ENCODE results near the gene ABHD10.

Gene ABHD10

DNA sequence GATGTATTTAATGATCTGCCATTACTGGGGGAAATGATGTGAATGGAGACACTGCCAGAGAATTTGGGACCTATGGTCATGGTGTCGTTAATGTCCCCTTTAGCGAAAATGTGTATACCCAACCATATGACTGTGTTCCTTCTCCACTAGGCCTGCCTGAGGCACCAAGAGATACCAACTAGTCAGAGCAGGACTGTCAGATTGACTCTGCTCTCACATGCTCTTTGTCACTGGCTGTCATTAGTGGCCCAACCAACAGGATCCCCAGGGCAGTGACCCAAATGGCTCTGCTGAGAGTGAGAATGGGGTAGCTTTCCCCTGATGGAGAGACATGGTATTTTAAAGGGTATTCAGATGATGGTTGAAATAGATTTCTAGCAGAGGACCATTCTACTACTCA lies 22.7 kb downstream of the ABHD10 start:
- DNase-seq (ENCODE audit: low read depth): no peak

DNA sequence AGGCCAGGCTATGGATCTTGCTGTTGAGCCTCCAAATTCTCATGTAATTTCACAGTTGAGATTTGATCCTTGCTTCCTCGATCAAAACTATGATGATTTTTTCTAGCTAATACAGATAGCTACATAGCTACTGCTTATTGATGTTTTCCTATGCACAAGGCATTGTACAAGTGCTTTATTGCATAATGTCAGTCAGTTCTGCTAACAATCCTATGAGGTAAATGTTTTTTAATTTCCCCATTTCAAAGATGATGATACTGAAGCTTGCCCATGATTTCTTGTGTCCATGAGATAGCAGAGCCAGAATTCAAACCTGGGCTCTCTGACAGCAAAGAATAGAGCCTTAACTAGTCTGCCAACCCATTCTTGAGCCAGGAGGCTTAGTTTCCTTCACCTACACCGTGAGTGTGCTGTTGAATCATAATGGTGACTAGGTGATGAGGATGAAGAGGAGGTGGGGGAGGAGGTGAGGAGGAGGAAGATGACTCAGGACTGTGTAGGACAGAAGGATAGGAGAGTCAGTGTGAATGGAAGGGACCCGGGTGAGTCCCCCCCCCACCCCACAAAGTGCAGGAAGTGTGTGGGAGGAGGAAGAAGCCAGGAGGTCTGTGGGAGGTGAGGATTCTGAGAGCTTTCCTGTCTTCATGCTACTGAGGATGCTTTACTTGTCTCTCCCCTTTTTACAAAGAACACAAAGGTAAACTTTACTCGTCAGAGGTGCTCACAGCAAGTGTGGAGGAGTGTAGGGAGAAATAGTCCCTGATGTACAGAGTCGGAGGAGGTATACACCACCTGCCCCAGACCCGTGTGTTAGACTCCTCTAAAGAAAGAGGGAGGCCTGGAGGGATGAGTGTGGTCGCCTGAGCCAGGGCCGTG lies 23.5 kb downstream of the ABHD10 start:
- peak; percentile 50 for DNase-seq (ENCODE audit: low read depth)

DNA sequence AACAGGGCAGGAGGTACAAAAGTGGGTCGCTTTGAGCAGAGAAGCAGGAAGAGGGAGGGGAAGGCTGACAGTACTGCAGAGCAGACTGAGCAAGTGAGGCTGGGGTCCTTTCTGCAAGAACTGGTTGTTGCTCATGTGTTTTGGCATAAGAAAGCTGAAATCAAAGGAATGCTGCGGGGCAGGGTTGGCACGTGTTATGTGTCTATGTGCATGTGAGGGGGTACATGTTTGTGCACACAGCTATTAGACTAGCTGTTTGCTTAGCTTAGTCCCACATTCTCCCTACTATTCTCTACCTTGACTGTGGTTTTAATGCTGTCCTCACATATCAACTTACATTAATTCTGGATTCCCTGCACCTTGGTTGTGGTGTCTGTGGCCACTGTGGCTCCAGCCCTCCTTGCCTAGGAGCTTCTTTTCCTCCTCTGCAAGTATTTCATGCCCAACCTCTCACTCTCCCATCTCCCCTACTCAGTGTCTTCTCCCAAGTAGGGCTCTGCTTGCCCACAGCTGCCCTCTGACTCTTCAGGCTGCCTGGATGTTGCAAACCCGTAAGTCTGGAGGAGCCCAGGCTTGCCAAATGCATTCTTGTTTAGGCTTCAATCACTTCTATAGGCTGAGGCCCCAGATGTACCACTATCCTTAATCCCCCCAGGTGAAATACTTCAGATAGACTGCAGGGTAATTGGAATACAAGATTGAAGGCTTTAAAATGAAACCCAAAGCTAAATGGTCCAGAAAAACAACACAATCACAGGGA lies 24.7 kb downstream of the ABHD10 start:
- DNase-seq (ENCODE audit: low read depth): no peak

DNA sequence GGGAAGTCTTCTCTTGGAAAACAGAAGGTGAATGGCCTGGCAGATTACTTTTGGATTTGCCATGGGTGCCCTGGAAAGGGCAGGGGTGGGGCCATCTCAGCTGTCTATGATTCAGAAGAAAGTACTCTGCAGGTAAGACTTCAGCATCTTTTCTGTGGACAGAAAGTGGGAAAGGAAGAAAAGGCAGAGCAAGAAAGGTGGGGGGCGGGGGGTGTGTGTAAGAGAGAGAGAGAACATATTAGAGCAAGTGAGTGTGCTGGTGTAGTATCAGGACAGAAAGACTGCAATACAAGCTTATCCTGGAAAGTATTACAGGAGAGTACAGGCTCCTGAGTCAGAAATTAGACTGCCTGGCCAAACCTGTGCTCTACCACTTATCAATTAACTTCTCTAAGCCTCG lies 25.4 kb downstream of the ABHD10 start:
- no peak for DNase-seq (ENCODE audit: low read depth)

DNA sequence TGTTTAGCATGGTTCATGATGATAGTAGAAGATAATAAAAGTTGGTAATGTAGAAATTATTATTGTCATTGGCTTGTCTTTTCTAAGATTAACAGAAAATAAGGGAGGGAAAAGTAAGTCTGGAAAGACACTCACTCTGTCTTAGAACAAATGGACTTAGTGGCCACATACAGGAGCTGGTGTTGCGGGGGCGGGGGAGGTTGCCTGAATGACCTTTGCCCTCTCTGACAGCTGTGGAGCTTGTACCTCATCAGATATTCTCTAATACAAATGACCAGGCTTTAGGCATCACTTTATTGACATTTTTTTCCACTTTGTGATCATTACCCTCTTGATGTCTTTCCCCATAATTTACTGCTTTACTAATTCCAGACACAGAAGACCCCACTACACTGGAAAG lies 25.8 kb downstream of the ABHD10 start:
- DNase-seq (ENCODE audit: low read depth): no peak

DNA sequence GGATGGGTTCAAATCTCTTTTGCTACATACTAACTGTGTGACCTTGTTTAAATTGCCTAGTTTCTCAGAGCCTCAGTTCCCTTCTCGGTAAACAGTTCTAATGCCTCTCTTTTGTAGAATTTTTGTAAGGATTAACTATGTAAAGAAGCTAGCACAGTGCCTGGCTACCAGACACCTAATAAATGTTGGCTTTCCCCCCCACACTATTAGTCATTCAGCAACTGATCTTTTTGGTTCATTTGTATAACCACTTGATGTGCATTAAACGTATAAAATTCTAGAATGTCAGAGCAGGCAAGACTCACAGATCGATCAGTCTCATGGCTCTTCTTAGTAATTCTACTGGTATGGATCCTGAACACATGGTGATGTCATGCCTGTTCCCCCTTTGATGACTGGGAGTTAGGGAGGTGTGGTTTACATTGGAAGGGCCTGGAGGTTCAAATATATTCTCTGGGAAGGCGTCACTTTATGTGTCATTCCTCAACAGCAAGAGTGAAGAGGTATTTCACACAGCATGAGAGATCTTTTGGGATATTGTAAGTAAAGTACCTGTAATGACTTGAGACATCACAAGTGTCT lies 26.4 kb downstream of the ABHD10 start:
- DNase-seq (ENCODE audit: low read depth): no peak

DNA sequence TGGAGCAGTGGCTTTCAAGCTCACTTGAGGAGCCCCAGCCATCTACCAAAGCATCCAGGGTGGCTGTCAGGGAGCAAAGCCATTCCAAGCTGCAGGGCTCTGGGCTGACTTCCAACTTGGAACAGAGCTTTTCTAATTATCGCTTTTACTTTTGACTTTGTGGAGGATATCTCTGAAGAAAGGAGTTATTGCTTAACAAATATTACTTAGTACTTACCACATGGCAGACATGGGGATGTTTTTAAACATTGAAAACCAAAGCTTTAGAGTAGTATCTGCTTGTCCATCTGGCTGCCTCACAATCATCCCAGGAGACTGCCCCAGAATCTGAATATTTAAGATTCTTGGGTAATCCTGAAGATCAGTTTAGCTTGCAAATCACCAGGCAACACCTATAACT lies 28.8 kb downstream of the ABHD10 start:
- DNase-seq (ENCODE audit: low read depth): no peak

DNA sequence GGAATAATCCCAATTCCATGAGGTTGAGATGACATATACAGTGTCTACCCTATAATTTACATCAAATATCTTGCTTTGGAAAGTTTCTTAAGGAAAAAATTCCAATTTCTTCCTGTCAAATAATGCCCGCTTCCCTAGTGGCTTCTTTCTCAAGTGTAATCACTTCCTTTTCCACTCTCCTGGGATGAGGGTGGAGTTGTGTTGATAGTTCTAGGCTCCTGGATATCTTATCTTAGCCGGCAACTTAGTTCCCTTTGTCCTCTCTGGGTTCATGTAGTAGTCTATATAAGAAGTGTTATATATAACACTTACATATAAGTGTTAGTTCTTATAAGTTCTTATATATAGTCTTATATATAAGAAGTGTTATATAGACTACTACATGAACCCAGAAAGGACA lies 30.8 kb downstream of the ABHD10 start:
- DNase-seq (ENCODE audit: low read depth): no peak

DNA sequence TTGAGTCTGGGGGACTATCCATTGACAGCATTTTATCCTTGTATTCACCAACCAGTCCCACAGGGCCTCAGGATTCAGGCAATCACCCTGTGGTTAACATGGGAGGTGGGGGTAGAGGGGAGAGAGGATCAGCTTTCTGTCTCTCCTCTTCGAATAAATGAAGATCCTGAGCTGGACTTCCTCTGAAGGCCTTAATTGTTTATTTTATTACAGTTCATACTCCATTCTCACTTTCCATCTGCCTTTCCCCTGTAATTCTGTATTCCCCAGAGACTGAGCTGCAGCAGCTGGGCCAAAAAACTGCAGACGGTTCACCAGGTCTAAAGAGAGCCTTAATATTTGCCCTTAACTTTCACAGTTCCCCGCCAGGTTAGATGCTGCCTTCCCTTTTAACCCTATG lies 31.8 kb downstream of the ABHD10 start:
- no peak for DNase-seq (ENCODE audit: low read depth)

DNA sequence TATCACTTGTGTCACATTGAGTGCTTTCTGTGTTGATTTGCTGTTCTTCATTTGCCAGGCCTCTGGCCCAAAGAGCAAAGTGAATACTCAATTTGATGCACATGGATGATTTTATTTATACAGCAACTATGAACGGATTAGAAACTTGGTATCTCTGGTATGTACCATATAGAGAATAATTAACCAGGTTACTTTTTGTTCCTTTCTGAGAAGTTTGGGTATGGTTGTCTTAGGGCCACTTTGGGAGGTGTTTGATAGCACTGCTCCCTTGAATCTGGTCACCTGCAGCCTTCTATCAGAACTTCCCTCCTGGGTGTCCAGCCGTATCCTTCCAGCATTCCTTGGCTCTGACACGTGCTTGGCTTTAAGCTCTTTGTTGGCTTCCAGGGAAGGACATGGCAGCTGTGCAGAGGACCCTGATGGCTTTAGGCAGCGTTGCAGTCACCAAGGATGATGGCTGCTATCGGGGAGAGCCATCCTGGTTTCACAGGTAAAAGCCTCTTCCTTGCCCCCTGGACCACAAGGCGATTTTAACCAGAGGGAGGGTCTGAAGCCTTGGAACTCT lies 32.6 kb downstream of the ABHD10 start:
- DNase-seq (ENCODE audit: low read depth): no peak

DNA sequence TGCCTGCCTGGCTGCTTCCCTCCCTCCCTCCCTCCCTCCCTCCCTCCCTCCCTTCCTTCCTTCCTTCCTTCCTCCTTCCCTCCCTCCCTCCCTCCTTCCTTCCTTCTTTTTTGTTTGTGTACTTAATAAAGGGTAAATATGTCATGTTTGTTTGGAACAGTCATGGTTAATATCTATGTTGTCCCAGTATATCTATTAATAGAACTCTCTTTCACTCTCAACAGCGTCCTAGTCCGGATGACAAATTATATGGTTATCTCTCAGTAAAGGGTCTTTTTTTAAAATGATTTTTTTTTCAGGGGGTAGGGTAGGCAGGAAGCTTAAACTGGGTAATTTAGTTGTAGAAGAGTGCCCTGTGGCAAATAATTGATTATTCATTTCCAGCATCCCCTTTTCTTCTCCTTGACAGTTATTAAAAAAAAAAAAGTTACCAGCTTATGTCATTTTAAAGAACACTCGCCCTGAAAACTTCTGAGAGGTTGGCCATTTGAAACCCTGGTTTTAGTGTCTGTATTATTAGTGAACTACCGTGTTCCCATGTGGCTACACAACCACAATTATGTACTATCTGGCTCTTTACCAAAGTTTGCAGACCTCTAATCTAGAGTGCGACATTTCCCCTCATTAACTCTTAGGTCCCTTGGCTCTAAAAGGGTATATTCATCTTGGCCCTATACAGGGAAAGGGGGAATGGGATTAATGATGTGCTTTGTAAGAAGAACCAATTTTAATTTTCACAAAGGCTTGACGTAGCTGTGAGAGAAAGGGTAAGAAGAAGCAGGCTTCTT lies 33.6 kb downstream of the ABHD10 start:
- DNase-seq (ENCODE audit: low read depth): no peak

DNA sequence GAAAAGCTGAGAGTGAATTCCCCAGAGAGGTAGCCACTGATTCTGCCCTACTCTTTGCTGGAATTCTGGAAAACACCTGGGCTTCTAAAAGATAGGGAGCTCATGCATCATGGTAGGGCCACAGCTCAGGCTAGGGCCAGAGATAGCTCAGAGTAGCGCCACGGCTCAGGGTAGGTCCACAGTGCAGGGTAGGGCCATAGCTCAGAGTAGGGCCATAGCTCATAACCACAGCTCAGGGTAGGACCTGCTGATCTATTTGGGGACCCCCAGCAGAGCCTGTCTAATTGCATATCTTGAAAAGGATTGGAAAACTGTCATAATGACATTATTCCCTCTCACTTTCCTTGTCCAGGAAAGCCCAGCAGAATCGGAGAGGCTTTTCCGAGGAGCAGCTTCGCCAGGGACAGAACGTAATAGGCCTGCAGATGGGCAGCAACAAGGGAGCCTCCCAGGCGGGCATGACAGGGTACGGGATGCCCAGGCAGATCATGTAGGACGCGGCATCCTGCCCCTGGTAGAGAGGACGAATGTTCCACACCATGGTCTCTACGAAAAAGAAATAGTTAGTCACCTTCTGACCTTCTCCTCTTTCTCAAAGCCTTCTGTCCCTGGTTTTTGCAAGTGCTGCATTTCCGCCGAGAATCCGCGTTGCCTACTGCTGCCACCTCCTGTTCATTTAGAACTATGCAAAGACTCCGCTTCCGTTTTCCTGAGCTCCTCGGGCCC lies 34.4 kb downstream of the ABHD10 start:
- DNase-seq (ENCODE audit: low read depth): peak; percentile 45

DNA sequence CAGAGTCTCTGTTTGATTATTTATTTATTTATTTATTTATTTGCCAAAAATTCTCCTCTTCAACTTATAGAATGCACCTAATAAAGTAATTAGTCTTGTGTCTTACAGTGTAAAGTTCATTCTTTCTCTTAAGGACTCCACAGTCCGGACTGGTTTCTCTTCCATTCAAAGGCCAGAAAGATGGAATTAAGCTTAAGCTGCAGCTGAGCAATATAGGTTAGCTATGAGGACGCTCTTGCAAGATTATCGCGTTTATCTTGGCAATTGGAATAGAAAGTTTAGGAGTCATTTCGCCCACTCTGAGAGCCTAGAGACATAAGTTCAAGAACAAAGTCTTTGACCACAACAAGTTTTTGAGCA lies 34.9 kb downstream of the ABHD10 start:
- DNase-seq (ENCODE audit: low read depth): no peak

DNA sequence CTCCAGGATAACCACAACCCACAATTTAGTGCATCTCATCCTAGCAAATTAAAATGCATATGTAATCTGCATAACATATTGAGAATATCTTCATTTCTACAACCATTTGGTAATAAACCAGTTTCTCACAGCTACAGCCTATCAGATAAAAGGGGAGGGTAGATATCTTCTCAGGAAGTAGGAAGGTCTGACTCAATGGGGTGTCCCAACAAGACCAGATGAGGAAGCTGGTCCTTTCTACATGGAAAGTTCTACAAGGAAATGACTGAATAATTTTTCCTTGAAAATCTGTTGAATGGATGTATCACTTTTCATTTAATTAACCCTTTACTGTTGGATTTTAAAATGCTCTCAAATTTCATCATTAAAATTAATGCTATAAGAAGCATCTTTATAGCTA lies 38.3 kb downstream of the ABHD10 start:
- no peak for DNase-seq (ENCODE audit: low read depth)

DNA sequence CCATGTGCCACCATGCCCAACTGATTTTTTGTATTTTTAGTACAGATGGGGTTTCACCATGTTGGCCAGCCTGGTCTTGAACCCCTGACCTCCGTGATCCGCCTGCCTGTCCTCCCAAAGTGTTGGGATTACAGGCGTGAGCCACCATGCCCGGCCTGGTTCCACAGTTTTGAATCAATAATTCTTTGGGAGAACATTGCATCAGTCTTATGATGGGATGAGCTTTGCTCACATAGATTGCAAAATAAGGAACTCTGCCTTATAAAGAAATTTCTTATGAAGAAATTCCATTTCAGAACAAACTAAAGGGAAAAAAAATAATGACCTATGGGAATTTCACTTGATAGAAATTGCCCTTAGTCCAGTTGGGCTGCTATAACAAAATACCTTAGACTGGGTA lies 39.9 kb downstream of the ABHD10 start:
- no peak for DNase-seq (ENCODE audit: low read depth)

DNA sequence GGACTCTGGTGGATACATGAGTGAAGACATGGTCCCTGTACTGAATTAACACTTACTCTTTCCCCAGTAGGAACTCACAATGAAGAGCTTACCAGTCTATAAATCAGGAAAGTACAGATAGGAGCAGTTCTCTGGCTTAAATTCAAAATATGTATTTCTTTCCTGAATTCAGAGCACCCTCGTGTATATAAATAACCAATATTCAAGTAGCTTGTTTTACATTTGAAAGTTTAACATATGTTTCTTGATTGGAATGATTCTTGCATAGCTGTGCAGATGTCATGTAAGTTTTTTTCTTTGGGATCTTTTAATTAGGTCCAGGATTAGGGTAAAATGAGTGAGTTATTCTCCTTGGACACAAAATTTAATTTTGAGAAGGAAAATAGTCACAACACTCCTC lies 40.9 kb downstream of the ABHD10 start:
- no peak for DNase-seq (ENCODE audit: low read depth)

DNA sequence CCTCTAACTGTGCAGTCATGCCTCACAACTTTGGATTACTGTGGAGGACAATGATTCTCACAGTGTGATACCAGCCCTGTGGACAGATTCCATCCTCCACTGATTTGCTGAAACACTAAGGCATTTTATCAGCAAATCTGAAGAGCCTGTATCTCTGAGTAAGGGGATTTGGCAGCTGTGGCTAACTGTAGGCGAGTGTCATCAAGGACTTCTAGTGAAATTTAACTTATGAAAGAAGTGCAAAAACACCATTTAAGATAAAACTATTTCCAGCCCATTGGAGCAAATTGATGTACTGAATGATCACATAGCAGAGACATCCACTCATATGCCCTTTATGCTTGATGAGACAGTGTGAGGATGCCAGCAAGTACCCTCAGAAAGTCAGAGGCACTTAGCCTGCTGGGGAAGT lies 41.9 kb downstream of the ABHD10 start:
- no peak for DNase-seq (ENCODE audit: low read depth)

DNA sequence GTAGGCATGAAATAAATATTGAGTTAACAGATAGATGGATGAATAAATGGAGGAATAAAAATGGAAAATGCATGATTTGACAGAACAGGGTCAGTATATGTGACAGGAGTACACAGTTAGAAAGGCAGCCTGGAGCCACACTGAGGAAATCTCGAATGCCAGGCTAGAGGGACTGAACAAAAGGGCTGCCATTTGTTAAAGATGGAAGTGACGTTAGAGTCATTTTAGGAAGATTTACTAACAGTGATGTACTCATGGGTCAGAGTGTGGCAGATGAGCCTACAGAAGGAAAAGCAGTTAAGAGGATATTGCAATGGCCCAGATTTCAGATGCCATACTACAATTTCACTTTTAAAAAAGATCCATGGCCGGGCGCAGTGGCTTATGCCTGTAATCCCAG lies 48.3 kb downstream of the ABHD10 start:
- DNase-seq (ENCODE audit: low read depth): no peak

DNA sequence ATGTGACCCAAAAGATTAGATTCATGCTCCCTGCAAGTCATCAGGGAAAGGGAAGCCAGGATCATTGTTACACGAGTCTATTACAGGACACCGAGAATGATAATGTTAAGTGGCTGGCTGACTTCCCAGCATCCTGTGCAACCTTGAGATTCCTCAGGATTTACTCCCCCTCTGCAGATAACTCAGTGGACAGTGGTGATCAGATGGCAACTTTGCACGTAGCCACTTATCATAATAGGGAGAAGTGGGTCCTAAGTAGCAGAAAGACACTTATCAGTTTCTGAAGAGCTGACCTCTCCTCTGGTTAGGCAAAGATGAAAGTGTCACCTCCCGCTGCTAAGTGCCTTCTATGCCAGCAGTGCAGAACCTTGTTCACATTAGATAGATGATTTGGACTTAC lies 49.0 kb downstream of the ABHD10 start:
- DNase-seq (ENCODE audit: low read depth): no peak

DNA sequence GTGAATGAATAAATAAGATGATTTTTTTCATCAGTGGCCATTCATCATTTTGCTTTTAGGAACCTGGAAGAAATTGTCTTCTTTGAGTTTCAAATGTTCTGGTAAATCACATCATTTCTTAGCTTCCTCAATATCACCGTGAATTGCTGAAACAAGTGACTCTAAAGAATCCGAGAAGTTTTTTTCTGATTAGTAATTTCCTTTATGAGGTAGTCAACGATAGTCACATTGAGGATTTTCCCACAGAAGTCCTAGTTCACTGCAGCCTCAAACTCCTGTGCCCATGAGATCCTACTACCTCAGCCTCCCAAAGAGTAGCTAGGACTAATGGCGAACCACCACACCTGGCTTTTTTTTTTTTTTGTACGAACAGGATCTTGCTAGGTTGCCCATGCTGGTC lies 52.1 kb downstream of the ABHD10 start:
- no peak for DNase-seq (ENCODE audit: low read depth)

DNA sequence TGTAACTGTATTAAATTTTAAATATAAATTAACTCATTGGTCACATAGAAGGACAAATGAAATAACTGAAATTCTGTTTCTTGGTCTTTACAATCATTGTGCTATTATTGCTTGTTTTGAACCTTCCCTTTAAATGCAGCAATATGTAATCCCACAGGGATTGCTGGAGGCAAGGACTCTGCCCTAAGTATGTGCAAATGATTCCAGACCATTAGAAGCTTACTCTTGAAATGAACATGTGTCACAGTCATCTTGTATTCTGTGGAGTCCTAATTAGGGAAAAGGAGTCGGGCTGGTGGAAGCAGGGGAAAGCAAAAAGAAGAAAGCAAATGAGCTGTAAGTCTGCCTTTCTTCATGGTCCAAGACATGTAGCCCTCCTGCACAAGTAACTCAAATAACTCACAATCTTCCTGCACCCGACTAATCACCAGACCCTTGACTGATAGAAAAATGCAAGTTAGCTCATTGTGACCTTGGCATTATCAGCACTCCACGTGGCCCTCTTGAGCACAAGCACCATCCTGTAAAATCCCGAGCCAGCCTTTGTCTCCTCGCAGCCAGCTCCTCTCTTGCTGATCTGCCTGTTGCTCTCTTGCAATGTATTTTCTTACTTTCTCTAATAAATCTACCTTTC lies 53.4 kb downstream of the ABHD10 start:
- DNase-seq (ENCODE audit: low read depth): no peak

Data from activated T-cell treated with anti-CD3 and anti-CD28 coated beads for 24 hours (primary cell).